DMS53 treated with DMSO at 0.1 percent for 48 hours (cell line): Measurements from ENCODE around the gene SVOP.

ENCODE experiments used
- DNase-seq: peaks from one replicate; lab custom pipeline; 2025; ENCODE audit not compliant: unreplicated experiment; lab: John Stamatoyannopoulos, UW

The SVOP gene

GRCh38 chr12:108939594-108939993, 81.3 kb downstream of the SVOP start:
- no peak for DNase-seq

GRCh38 chr12:108938247-108938924, 82.5 kb downstream of the SVOP start:
- DNase-seq: no peak

- DNase-seq: no peak
These were observed 85.6 kb downstream of the SVOP start for GRCh38 chr12:108935159-108935763.

GRCh38 chr12:108933949-108934348, 86.9 kb downstream of the SVOP start:
- DNase-seq: no peak

- DNase-seq: no peak
These were observed 90.1 kb downstream of the SVOP start for GRCh38 chr12:108930756-108931155.

- DNase-seq: no peak
These were observed 90.7 kb downstream of the SVOP start for GRCh38 chr12:108930155-108930554.

- no peak for DNase-seq
These were observed 92.2 kb downstream of the SVOP start for GRCh38 chr12:108928695-108929094.

GRCh38 chr12:108922918-108923317, 98.0 kb downstream of the SVOP start:
- DNase-seq: no peak

- DNase-seq: peak; percentile 10
These were observed 98.9 kb downstream of the SVOP start for GRCh38 chr12:108921946-108922345.

GRCh38 chr12:108918960-108919642, 101.8 kb downstream of the SVOP start:
- DNase-seq: no peak

- DNase-seq: no peak
These were observed 102.7 kb downstream of the SVOP start for GRCh38 chr12:108918206-108918605.

GRCh38 chr12:108916336-108916735, 104.5 kb downstream of the SVOP start:
- DNase-seq: no peak

GRCh38 chr12:108915632-108916133, 105.2 kb downstream of the SVOP start:
- DNase-seq: no peak

GRCh38 chr12:108914121-108914531, 106.7 kb downstream of the SVOP start:
- DNase-seq: no peak

- no peak for DNase-seq
These were observed 108.5 kb downstream of the SVOP start for GRCh38 chr12:108912361-108912760.

GRCh38 chr12:108911915-108912314, 109.0 kb downstream of the SVOP start:
- no peak for DNase-seq

GRCh38 chr12:108910336-108910735, 110.5 kb downstream of the SVOP start:
- DNase-seq: no peak

- DNase-seq: no peak
These were observed 113.0 kb downstream of the SVOP start for GRCh38 chr12:108907839-108908351.

- no peak for DNase-seq
These were observed 113.9 kb downstream of the SVOP start for GRCh38 chr12:108906971-108907370.

- DNase-seq: no peak
These were observed 115.1 kb downstream of the SVOP start for GRCh38 chr12:108905725-108906124.

- no peak for DNase-seq
These were observed 121.7 kb downstream of the SVOP start for GRCh38 chr12:108899145-108899544.

GRCh38 chr12:108896817-108897216, 124.1 kb downstream of the SVOP start:
- DNase-seq: no peak
